K562 (cell line): Measurements from ENCODE around the gene APC2. TPM values are rescaled to one million over a fixed set of nuclear protein-coding genes. Genes with fewer than 3 reads are reported as not detected.

Experiments used
- BHLHE40 ChIP-seq: IDR thresholded peaks from 2 replicates; pipeline ENCODE4 v1.6.1; 2011; ENCODE audit warnings: low read length, improper control_type of control experiment
- CREM ChIP-seq: IDR thresholded peaks from 2 replicates; pipeline ENCODE4 v1.6.1; 2014; ENCODE audit warnings: antibody characterized with exemption, low read depth
- EHMT2 ChIP-seq: fragments of 450-650 bp; IDR thresholded peaks from 2 replicates; pipeline ENCODE4 v1.6.1; 2018; ENCODE audit warnings: antibody characterized with exemption
- ESRRA ChIP-seq: fragments of 450-650 bp; IDR thresholded peaks from 2 replicates; pipeline ENCODE4 v1.6.1; 2014; ENCODE audit warnings: low read depth, mild to moderate bottlenecking, moderate library complexity, borderline replicate concordance
- KLF10 ChIP-seq: fragments of 250-450 bp; sonication (Bioruptor Pico); IDR thresholded peaks from 2 replicates; pipeline ENCODE4 v1.6.1; 2021; ENCODE audit warnings: matching md5 sums
- NBN ChIP-seq: fragments of 450-650 bp; IDR thresholded peaks from 2 replicates; pipeline ENCODE4 v1.6.1; 2016; ENCODE audit warnings: low read depth, mild to moderate bottlenecking
- NFXL1 ChIP-seq: fragments of 450-650 bp; formaldehyde crosslinking; IDR thresholded peaks from 2 replicates; pipeline ENCODE4 v1.4.0; 2021; ENCODE audit warnings: mild to moderate bottlenecking
- NFYB ChIP-seq: IDR thresholded peaks from 2 replicates; pipeline ENCODE4 v1.6.1; 2011; ENCODE audit warnings: mild to moderate bottlenecking, moderate library complexity; ENCODE audit not compliant: insufficient read length; ENCODE audit errors: extremely low read depth
- PHF21A ChIP-seq: fragments of 450-650 bp; IDR thresholded peaks from 2 replicates; pipeline ENCODE4 v1.6.1; 2017; ENCODE audit warnings: low read depth, borderline replicate concordance
- RB1 ChIP-seq: fragments of 450-650 bp; IDR thresholded peaks from 2 replicates; pipeline ENCODE4 v1.6.1; 2017; ENCODE audit warnings: low read depth, mild to moderate bottlenecking
- SMAD1 ChIP-seq: fragments of 150-350 bp; IDR thresholded peaks from 2 replicates; pipeline ENCODE4 v1.6.1; 2014; ENCODE audit warnings: low read length, low read depth; ENCODE audit not compliant: partially characterized antibody
- TARDBP ChIP-seq: fragments of 450-650 bp; IDR thresholded peaks from 2 replicates; pipeline ENCODE4 v1.6.1; 2016
- XRCC3 ChIP-seq: fragments of 450-650 bp; IDR thresholded peaks from 2 replicates; pipeline ENCODE4 v1.6.1; 2017; ENCODE audit warnings: mild to moderate bottlenecking, moderate library complexity
- ZNF212 ChIP-seq: fragments of 450-650 bp; formaldehyde crosslinking; IDR thresholded peaks from 2 replicates; pipeline ENCODE4 v1.4.0; 2020; ENCODE audit warnings: mild to moderate bottlenecking
- ZNF263 ChIP-seq: sonication (generic); formaldehyde crosslinking; IDR thresholded peaks from 2 replicates; pipeline ENCODE4 v1.8.0; 2022; ENCODE audit warnings: mild to moderate bottlenecking, missing genetic modification reagents, borderline replicate concordance
- polyA plus RNA-seq, 8 experiments: library from polyadenylated mRNA; depleted of rRNA in 4 of 8; stranded (reverse) in 5 of 8; unstranded in 3 of 8; fragments of >200 nt; fragmentation: Nextera tagmentation in 2 of 8; fragmentation: Illumina TruSeq in 1 of 8; extraction: Ambion mirVana in 2 of 8; extraction: Trizol in 1 of 8; gene quantifications; 2 replicates each; pipeline versions ENCODE4 v1.2.1 to v1.2.3, GENCODE V29; 2011 to 2014; ENCODE audit warnings: inconsistent platforms in 1 of 8, missing spikeins in 1 of 8
- total RNA-seq, 7 experiments: library from RNA; depleted of rRNA in 6 of 7; stranded (reverse); fragments of >200 nt in 6 of 7; fragmentation: Illumina TruSeq in 2 of 7; extraction: Trizol in 2 of 7; gene quantifications; 2 replicates each; pipeline versions ENCODE4 v1.2.1 to v1.2.3, GENCODE V29; 2011 to 2021; ENCODE audit warnings: low replicate concordance in 1 of 7
- TF ChIP-seq, protein P1 (sequence below): fragments of 250-450 bp; sonication (Bioruptor Pico); IDR thresholded peaks from 2 replicates; pipeline ENCODE4 v1.8.0; 2022; ENCODE audit warnings: inconsistent platforms
- TF ChIP-seq, protein P2 (sequence below), 3 experiments: fragments of 200-800 bp in 1 of 3; sonication (Bioruptor generic) in 1 of 3; sonication (generic) in 1 of 3; formaldehyde crosslinking in 1 of 3; IDR thresholded peaks; 2 replicates each; pipeline versions ENCODE4 v1.6.1 to v1.8.0; 2016 to 2022; ENCODE audit warnings: mild to moderate bottlenecking in 2 of 3, missing compliant biosample characterization in 2 of 3, missing genetic modification characterization in 2 of 3, missing genetic modification reagents in 1 of 3
- TF ChIP-seq, protein P3 (sequence below): fragments of 450-650 bp; formaldehyde crosslinking; IDR thresholded peaks from 2 replicates; pipeline ENCODE4 v1.4.0; 2020; ENCODE audit warnings: mild to moderate bottlenecking
- TF ChIP-seq, protein P4 (sequence below): fragments of 450-650 bp; IDR thresholded peaks from 2 replicates; pipeline ENCODE4 v1.6.1; 2016
- TF ChIP-seq, protein P5 (sequence below), 2 experiments: fragments of 450-650 bp; IDR thresholded peaks; 2 replicates each; pipeline ENCODE4 v1.6.1; 2016
- TF ChIP-seq, protein P6 (sequence below): fragments of 450-650 bp; IDR thresholded peaks from 2 replicates; pipeline ENCODE4 v1.6.1; 2016; ENCODE audit warnings: antibody characterized with exemption

The APC2 gene
- total and polyA plus RNA-seq, 9 of the 15 experiments (the other 6 are each of a cell fraction or from before 2014, with no cell fraction given), result 0.01 to 0.40 (median 0.05) TPM; not detected in 3

DNA sequence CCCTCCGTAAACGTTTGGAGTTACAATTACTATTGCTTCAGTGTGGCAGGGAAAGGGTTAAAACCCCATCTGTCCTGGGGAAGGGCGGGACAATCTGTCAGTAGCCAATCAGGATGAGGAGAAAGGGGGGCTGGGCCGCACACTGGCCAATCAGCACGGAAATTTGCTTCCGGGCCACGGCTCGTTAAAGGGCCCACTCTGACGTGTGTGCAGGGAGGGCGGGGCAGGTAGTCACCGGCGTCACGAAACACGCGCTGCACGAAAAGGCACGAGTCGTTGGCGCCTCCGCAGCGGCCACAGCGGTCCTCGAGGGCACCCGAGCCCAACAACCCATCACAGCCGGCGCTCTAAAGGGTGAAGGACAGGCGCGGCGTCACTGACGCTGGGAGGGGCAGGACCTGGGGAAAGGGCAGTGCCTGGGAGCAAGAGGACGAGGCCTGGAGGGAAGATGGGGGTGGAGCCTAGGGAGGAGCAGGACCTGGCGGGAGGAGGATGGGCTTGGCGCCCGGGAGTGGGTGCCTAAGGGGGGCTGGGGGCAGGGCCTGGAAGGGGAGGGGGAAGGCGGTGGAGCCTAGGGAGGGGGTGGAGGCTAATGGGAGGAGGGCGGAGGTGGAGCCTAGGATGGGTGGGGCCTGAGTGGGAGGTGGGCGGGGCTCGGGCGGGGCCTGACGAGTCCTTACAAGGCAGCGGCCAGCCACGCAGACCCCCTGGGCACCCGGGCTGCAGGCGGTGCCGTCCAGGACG lies 58.0 kb downstream of the APC2 start (continued):
- peak; percentile 80 for TF ChIP-seq BHLHE40
- TF ChIP-seq PHF21A, result 0 out of 2 replicates have a peak, but pooled peaks have one; percentile 19
- peak; percentile 99 for TF ChIP-seq NFYB
- TF ChIP-seq TARDBP, result peak; percentile 31; the same call in 1 of the 2 replicates
- no peak for TF ChIP-seq ZNF212 (CRISPR knock-in tag)
- TF ChIP-seq RB1, result peak; percentile 71; the same call in 1 of the 2 replicates
- no peak for TF ChIP-seq NFXL1 (CRISPR knock-in tag)
- no peak for TF ChIP-seq XRCC3
- no peak for TF ChIP-seq KLF10 (CRISPR knock-in tag)
- TF ChIP-seq, protein P1, sequence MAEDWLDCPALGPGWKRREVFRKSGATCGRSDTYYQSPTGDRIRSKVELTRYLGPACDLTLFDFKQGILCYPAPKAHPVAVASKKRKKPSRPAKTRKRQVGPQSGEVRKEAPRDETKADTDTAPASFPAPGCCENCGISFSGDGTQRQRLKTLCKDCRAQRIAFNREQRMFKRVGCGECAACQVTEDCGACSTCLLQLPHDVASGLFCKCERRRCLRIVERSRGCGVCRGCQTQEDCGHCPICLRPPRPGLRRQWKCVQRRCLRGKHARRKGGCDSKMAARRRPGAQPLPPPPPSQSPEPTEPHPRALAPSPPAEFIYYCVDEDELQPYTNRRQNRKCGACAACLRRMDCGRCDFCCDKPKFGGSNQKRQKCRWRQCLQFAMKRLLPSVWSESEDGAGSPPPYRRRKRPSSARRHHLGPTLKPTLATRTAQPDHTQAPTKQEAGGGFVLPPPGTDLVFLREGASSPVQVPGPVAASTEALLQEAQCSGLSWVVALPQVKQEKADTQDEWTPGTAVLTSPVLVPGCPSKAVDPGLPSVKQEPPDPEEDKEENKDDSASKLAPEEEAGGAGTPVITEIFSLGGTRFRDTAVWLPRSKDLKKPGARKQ (CRISPR knock-in tag), result no peak
- peak; percentile 94 for TF ChIP-seq ZNF263
- TF ChIP-seq, protein P2, sequence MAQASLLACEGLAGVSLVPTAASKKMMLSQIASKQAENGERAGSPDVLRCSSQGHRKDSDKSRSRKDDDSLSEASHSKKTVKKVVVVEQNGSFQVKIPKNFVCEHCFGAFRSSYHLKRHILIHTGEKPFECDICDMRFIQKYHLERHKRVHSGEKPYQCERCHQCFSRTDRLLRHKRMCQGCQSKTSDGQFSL (CRISPR knock-in tag; IDR thresholded peaks at IDR 0.05), result peak; percentile 36; the same call in 1 of the 2 replicates
- TF ChIP-seq, protein P2 (tag; IDR thresholded peaks at IDR 0.05), result no peak
- TF ChIP-seq, protein P3, sequence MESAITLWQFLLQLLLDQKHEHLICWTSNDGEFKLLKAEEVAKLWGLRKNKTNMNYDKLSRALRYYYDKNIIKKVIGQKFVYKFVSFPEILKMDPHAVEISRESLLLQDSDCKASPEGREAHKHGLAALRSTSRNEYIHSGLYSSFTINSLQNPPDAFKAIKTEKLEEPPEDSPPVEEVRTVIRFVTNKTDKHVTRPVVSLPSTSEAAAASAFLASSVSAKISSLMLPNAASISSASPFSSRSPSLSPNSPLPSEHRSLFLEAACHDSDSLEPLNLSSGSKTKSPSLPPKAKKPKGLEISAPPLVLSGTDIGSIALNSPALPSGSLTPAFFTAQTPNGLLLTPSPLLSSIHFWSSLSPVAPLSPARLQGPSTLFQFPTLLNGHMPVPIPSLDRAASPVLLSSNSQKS (CRISPR knock-in tag), result no peak
- TF ChIP-seq SMAD1, result no peak
- peak; percentile 96 for TF ChIP-seq CREM
- TF ChIP-seq, protein P4, sequence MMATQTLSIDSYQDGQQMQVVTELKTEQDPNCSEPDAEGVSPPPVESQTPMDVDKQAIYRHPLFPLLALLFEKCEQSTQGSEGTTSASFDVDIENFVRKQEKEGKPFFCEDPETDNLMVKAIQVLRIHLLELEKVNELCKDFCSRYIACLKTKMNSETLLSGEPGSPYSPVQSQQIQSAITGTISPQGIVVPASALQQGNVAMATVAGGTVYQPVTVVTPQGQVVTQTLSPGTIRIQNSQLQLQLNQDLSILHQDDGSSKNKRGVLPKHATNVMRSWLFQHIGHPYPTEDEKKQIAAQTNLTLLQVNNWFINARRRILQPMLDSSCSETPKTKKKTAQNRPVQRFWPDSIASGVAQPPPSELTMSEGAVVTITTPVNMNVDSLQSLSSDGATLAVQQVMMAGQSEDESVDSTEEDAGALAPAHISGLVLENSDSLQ, result peak; percentile 89
- no peak for TF ChIP-seq EHMT2
- TF ChIP-seq NBN, result peak; percentile 56; the same call in 1 of the 2 replicates
- TF ChIP-seq, protein P5, sequence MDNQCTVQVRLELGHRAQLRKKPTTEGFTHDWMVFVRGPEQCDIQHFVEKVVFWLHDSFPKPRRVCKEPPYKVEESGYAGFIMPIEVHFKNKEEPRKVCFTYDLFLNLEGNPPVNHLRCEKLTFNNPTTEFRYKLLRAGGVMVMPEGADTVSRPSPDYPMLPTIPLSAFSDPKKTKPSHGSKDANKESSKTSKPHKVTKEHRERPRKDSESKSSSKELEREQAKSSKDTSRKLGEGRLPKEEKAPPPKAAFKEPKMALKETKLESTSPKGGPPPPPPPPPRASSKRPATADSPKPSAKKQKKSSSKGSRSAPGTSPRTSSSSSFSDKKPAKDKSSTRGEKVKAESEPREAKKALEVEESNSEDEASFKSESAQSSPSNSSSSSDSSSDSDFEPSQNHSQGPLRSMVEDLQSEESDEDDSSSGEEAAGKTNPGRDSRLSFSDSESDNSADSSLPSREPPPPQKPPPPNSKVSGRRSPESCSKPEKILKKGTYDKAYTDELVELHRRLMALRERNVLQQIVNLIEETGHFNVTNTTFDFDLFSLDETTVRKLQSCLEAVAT (IDR thresholded peaks at IDR 0.05), result peak in 1 of 2 experiments; percentile 79; a peak in 2 of 4 replicates
- peak; percentile 67 for TF ChIP-seq ESRRA
- TF ChIP-seq, protein P6, sequence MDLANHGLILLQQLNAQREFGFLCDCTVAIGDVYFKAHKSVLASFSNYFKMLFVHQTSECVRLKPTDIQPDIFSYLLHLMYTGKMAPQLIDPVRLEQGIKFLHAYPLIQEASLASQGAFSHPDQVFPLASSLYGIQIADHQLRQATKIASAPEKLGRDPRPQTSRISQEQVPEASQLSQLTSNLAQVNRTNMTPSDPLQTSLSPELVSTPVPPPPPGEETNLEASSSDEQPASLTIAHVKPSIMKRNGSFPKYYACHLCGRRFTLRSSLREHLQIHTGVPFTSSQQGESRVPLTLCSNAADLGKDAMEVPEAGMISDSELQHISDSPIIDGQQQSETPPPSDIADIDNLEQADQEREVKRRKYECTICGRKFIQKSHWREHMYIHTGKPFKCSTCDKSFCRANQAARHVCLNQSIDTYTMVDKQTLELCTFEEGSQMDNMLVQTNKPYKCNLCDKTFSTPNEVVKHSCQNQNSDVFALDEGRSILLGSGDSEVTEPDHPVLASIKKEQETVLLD, result peak; percentile 82; the same call in 1 of the 2 replicates
